Naive B cell (primary cell): ENCODE results near the gene MAP4K3. TPM values are rescaled to one million over a fixed set of nuclear protein-coding genes. Genes with fewer than 3 reads are reported as not detected.

ENCODE experiments used
- ATAC-seq, 2 donors: fragments of 150-1000 bp; cut with Tn5 transposase; 2 replicates each; pipeline ENCODE4 v1.10.0; 2021; ENCODE audit warnings: low read depth in 2 of 2, mild to moderate bottlenecking in 2 of 2, moderate library complexity in 2 of 2
- DNase-seq: peaks from one replicate; pipeline ENCODE4 v3.0.0; 2022
- H3K27ac Mint-ChIP-seq, 6 donors: one replicate each; pipeline ENCODE4 v1.8.0; 2020 to 2022; ENCODE audit warnings: mild to moderate bottlenecking in 6 of 6, mixed read lengths in 6 of 6, moderate library complexity in 5 of 6, inconsistent platforms in 2 of 6
- H3K27me3 Mint-ChIP-seq, 3 donors: one replicate each; pipeline ENCODE4 v1.8.0; 2021 to 2022; ENCODE audit warnings: mixed read lengths in 3 of 3, mild to moderate bottlenecking in 1 of 3
- H3K36me3 Mint-ChIP-seq, 2 donors: one replicate each; pipeline ENCODE4 v1.8.0; 2020 to 2022; ENCODE audit warnings: mixed read lengths in 2 of 2, inconsistent platforms in 1 of 2, mild to moderate bottlenecking in 1 of 2
- H3K4me1 Mint-ChIP-seq, 3 donors: one replicate each; pipeline ENCODE4 v1.8.0; 2020 to 2022; ENCODE audit warnings: mixed read lengths in 3 of 3, inconsistent platforms in 1 of 3, mild to moderate bottlenecking in 1 of 3, moderate library complexity in 1 of 3
- H3K4me3 Mint-ChIP-seq, 8 donors: one replicate each; pipeline ENCODE4 v1.8.0; 2020 to 2022; ENCODE audit warnings: mild to moderate bottlenecking in 8 of 8, mixed read lengths in 8 of 8, moderate library complexity in 8 of 8, inconsistent platforms in 2 of 8
- H3K9me3 Mint-ChIP-seq, 7 donors: one replicate each; pipeline ENCODE4 v1.8.0; 2020 to 2022; ENCODE audit warnings: mixed read lengths in 7 of 7, mild to moderate bottlenecking in 5 of 7, inconsistent platforms in 2 of 7, moderate library complexity in 1 of 7
- polyA plus RNA-seq, 6 donors: library from polyadenylated mRNA; unstranded; fragments of 300-500 nt; fragmentation: Illumina TruSeq; gene quantifications; one replicate each; pipeline ENCODE4 v1.2.3, GENCODE V29; 2021; ENCODE audit warnings: low read depth in 6 of 6

MAP4K3 gene
- 1 to 10 TPM in 5 of 6 donors, under 1 TPM in 1; 0.76 to 2.9 (median 2.1) TPM for polyA plus RNA-seq

- no peaks in the 10 kb centered on the region for H3K9me3 Mint-ChIP-seq
- peak; percentile 73 to 74 for ATAC-seq
- peak within 1 kb of the TSS; percentile 86 to 97 (median 92) for H3K4me3 Mint-ChIP-seq
- peaks cover 16 to 32% (median 22%) of the 10 kb centered on the region in 3 donors for H3K4me1 Mint-ChIP-seq
- peak; percentile 77 for DNase-seq
- peak within 1 kb of the TSS; percentile 83 to 99 (median 90) for H3K27ac Mint-ChIP-seq
- H3K27me3 Mint-ChIP-seq: no peaks in the 10 kb centered on the region
- no peaks in the 10 kb centered on the region for H3K36me3 Mint-ChIP-seq
These were observed at the start of gene MAP4K3 for GRCh38 chr2:39436592-39437521. Gene MAP4K3 (minus strand): TSS chr2:39437285. CDS start chr2:39436987, 298 bp downstream.

- Mint-ChIP-seq H3K27ac (peak overlapping the region in 3 of 6 donors; percentile 64 to 79 (median 79)), H3K4me3 (no peak overlapping the region), H3K4me1 (peaks cover 13 to 19% (median 13%) of the 10 kb centered on the region in 3 donors), H3K9me3 (peaks cover 0 to 3% (median 0%) of the 10 kb centered on the region in 7 donors), H3K36me3 (peaks cover 0 to 4% of the 10 kb centered on the region in 2 donors), H3K27me3 (peaks cover 7 to 16% (median 10%) of the 10 kb centered on the region in 3 donors)
- ATAC-seq (no peak), DNase-seq (no peak)
These were observed 49.0 kb upstream of the MAP4K3 start for GRCh38 chr2:39486071-39486470.

GRCh38 chr2:39484620-39485495 is 47.8 kb upstream of the MAP4K3 start:
- H3K36me3 Mint-ChIP-seq: peaks cover 0 to 4% of the 10 kb centered on the region in 2 donors
- peak overlapping the region in 1 of 8 donors; percentile 23 for H3K4me3 Mint-ChIP-seq
- peak overlapping the region in 1 of 6 donors; percentile 10 for H3K27ac Mint-ChIP-seq
- ATAC-seq (no peak), DNase-seq (no peak)
- H3K4me1 Mint-ChIP-seq: peaks cover 9 to 14% (median 13%) of the 10 kb centered on the region in 3 donors
- H3K27me3 Mint-ChIP-seq: peaks cover 7 to 16% (median 10%) of the 10 kb centered on the region in 3 donors
- peaks cover 0 to 3% (median 0%) of the 10 kb centered on the region in 7 donors for H3K9me3 Mint-ChIP-seq

- peaks cover 0 to 4% of the 10 kb centered on the region in 2 donors for H3K36me3 Mint-ChIP-seq
- H3K27ac Mint-ChIP-seq: peak overlapping the region in 2 of 6 donors; percentile 10 to 50
- ATAC-seq (no peak), DNase-seq (no peak)
- peak overlapping the region in 2 of 8 donors; percentile 23 to 75 for H3K4me3 Mint-ChIP-seq
- H3K9me3 Mint-ChIP-seq: peaks cover 0 to 3% (median 0%) of the 10 kb centered on the region in 7 donors
- H3K27me3 Mint-ChIP-seq: peaks cover 7 to 16% (median 10%) of the 10 kb centered on the region in 3 donors
- H3K4me1 Mint-ChIP-seq: peaks cover 9 to 14% (median 13%) of the 10 kb centered on the region in 3 donors
These were observed 47.1 kb upstream of the MAP4K3 start for GRCh38 chr2:39484206-39484605.

GRCh38 chr2:39483534-39483933 is 46.4 kb upstream of the MAP4K3 start:
- peak; percentile 40 for ATAC-seq
- Mint-ChIP-seq H3K36me3 (peaks cover 0 to 4% of the 10 kb centered on the region in 2 donors), H3K9me3 (peaks cover 0 to 3% (median 0%) of the 10 kb centered on the region in 7 donors), H3K4me3 (peak overlapping the region in 3 of 8 donors; percentile 7 to 35 (median 10)), H3K4me1 (peaks cover 9 to 14% (median 13%) of the 10 kb centered on the region in 3 donors), H3K27ac (peak overlapping the region in 2 of 6 donors; percentile 4 to 50), H3K27me3 (peaks cover 7 to 16% (median 10%) of the 10 kb centered on the region in 3 donors)
- DNase-seq: no peak

- H3K27me3 Mint-ChIP-seq: peaks cover 5 to 11% (median 5%) of the 10 kb centered on the region in 3 donors
- DNase-seq: no peak
- no peak overlapping the region for H3K27ac Mint-ChIP-seq
These were observed 44.5 kb upstream of the MAP4K3 start for GRCh38 chr2:39481611-39482010.

GRCh38 chr2:39479696-39480095 is 42.6 kb upstream of the MAP4K3 start:
- Mint-ChIP-seq H3K9me3 (no peaks in the 10 kb centered on the region), H3K4me1 (peaks cover 29 to 45% (median 43%) of the 10 kb centered on the region in 3 donors), H3K27me3 (no peaks in the 10 kb centered on the region), H3K27ac (no peak overlapping the region), H3K4me3 (no peak overlapping the region), H3K36me3 (no peaks in the 10 kb centered on the region)
- DNase-seq (no peak), ATAC-seq (no peak)

More at GRCh38 chr2:39481611-39482010, 44.5 kb upstream of the MAP4K3 start:
- ATAC-seq: no peak
- Mint-ChIP-seq H3K4me1 (peaks cover 20 to 32% (median 30%) of the 10 kb centered on the region in 3 donors), H3K9me3 (peaks cover 0 to 3% (median 0%) of the 10 kb centered on the region in 7 donors), H3K4me3 (no peak overlapping the region), H3K36me3 (peaks cover 0 to 4% of the 10 kb centered on the region in 2 donors)

- Mint-ChIP-seq H3K36me3 (no peaks in the 10 kb centered on the region), H3K4me1 (peaks cover 29 to 44% (median 40%) of the 10 kb centered on the region in 3 donors), H3K27me3 (no peaks in the 10 kb centered on the region), H3K9me3 (no peaks in the 10 kb centered on the region), H3K4me3 (no peak overlapping the region), H3K27ac (peak overlapping the region in 2 of 6 donors; percentile 27 to 64)
- no peak for DNase-seq
- no peak for ATAC-seq
These were observed 42.1 kb upstream of the MAP4K3 start for GRCh38 chr2:39479053-39479670.

- peak overlapping the region; percentile 4 to 80 (median 22) for H3K4me3 Mint-ChIP-seq
- peaks cover 23 to 33% (median 32%) of the 10 kb centered on the region in 3 donors for H3K4me1 Mint-ChIP-seq
- DNase-seq (peak; percentile 72), ATAC-seq (peak; percentile 99)
- H3K9me3 Mint-ChIP-seq: no peaks in the 10 kb centered on the region
- no peaks in the 10 kb centered on the region for H3K27me3 Mint-ChIP-seq
- H3K27ac Mint-ChIP-seq: peak overlapping the region; percentile 13 to 93 (median 78)
- H3K36me3 Mint-ChIP-seq: no peaks in the 10 kb centered on the region
These were observed 39.4 kb upstream of the MAP4K3 start for GRCh38 chr2:39476524-39476923.

GRCh38 chr2:39475006-39475405 is 37.9 kb upstream of the MAP4K3 start:
- Mint-ChIP-seq H3K4me3 (no peak overlapping the region), H3K27me3 (no peaks in the 10 kb centered on the region)

GRCh38 chr2:39470580-39470979 is 33.5 kb upstream of the MAP4K3 start:
- Mint-ChIP-seq H3K9me3 (no peaks in the 10 kb centered on the region), H3K27me3 (no peaks in the 10 kb centered on the region), H3K36me3 (no peaks in the 10 kb centered on the region), H3K4me3 (no peak overlapping the region), H3K4me1 (peaks cover 20 to 28% (median 20%) of the 10 kb centered on the region in 3 donors), H3K27ac (peak overlapping the region in 4 of 6 donors; percentile 32 to 69 (median 44))
- ATAC-seq (no peak), DNase-seq (no peak)

More at GRCh38 chr2:39475006-39475405, 37.9 kb upstream of the MAP4K3 start:
- Mint-ChIP-seq H3K36me3 (no peaks in the 10 kb centered on the region), H3K27ac (peak overlapping the region in 4 of 6 donors; percentile 16 to 57 (median 32)), H3K4me1 (peaks cover 33 to 46% (median 40%) of the 10 kb centered on the region in 3 donors), H3K9me3 (no peaks in the 10 kb centered on the region)
- no peak for ATAC-seq
- DNase-seq: no peak

GRCh38 chr2:39469807-39470206 is 32.7 kb upstream of the MAP4K3 start:
- peak; percentile 52 for DNase-seq
- H3K36me3 Mint-ChIP-seq: no peaks in the 10 kb centered on the region
- ATAC-seq: peak; percentile 95 to 98
- H3K27me3 Mint-ChIP-seq: no peaks in the 10 kb centered on the region
- H3K4me1 Mint-ChIP-seq: peaks cover 16 to 26% (median 22%) of the 10 kb centered on the region in 3 donors
- peak overlapping the region in 1 of 8 donors; percentile 34 for H3K4me3 Mint-ChIP-seq
- peak overlapping the region in 4 of 6 donors; percentile 7 to 46 (median 32) for H3K27ac Mint-ChIP-seq
- no peaks in the 10 kb centered on the region for H3K9me3 Mint-ChIP-seq
